ENCODE data around the gene GUCY2D. TPM values are rescaled to one million over a fixed set of nuclear protein-coding genes. Genes with fewer than 3 reads are reported as not detected.

Gene GUCY2D
- total RNA-seq, 4 donors from 2014 or later = 0.14 TPM; not detected in 3

- H3K4me1 ChIP-seq = no peaks in the 10 kb centered on the region
- no peak for TF ChIP-seq POLR2A (IDR thresholded peaks at IDR 0.05)
- no peak for TF ChIP-seq CTCF (IDR thresholded peaks at IDR 0.05)
- H3K27ac ChIP-seq = no peak overlapping the region
- no peak for DNase-seq
- no peak overlapping the region for H3K4me3 ChIP-seq
- intact Hi-C loops (cut with DNase I; ENCODE audit: low total_unique reads) = no loop called here
- H3K9me3 ChIP-seq = no peaks in the 10 kb centered on the region
- H3K36me3 ChIP-seq = no peaks in the 10 kb centered on the region
- H3K27me3 ChIP-seq = peaks cover 0 to 22% of the 10 kb centered on the region in 2 donors
Observed at GRCh38 chr17:8055851-8056231, 53.4 kb downstream of the GUCY2D start.

DNA sequence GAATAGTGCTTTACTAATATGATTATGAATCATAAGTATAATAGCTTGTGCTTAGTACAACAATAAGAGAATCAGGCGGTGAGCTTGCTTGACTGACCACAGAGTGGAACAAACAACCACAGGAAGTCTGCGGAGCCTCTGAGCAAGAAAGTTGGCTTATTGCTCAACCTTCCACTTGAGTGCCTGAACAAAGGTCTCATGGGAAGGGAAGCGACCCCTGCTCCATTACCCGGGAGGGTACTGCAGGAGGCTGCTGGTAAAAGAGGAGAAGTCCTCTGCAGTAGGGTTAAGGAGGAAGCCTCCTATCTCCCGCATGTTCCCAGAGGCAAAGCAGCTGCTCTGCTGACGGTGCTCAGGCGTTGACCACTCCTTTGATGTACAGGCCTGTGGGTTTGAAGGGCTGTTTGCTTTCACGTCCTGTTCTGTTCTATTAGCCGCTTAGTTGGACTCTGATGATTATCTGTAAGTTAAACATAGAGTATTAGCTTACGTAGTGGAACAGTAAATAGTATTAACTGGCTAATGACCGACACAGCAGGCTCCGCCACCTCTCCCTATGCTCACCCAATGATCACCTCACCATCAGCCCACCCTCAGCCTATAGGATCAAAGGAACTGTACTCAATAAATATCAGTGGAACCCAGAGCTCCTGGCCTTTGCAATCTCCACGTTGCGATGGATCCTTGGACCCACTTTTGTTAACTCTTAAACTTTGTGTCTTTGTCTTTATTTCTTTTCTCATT lies 54.0 kb downstream of the GUCY2D start:
- H3K27me3 ChIP-seq = peaks cover 0 to 25% of the 10 kb centered on the region in 2 donors
- intact Hi-C loops (cut with DNase I; ENCODE audit: low total_unique reads) = no loop called here
- H3K27ac ChIP-seq = no peak overlapping the region
- no peaks in the 10 kb centered on the region for H3K4me1 ChIP-seq
- H3K36me3 ChIP-seq = no peaks in the 10 kb centered on the region
- H3K9me3 ChIP-seq = no peaks in the 10 kb centered on the region
- H3K4me3 ChIP-seq = no peak overlapping the region
- no peak for TF ChIP-seq CTCF (IDR thresholded peaks at IDR 0.05)
- no peak for DNase-seq

DNA sequence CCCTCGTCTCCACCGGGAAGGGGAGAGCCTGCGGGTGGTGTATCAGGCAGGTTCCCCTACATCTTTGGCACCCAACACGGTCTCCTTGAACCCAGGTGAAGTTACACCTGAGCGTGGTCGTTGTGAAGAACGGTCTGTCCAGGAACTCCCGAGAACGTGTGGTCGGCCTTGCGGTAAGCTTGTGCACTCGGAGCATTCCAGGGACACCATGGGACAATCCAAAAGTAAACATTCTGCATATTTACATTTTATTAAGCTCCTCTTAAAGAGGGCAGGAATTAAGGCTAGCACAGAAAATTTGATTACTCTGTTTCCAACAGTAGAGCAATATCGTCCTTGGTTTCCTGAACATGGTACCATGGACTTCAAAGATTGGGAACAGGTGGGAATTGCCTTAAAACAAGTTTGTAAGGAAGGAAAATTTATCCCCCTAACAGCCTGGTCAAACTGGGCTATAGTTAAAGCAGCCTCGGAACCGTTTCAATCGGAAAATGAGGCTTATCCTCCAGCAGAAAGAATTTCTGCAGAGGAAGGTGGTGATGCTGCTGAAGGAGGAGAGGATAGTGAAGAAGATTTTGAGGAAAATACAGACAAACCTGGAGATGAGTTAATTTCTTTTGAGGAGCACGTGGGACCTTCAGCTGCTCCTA lies 54.7 kb downstream of the GUCY2D start:
- Histone ChIP-seq H3K9me3 (no peaks in the 10 kb centered on the region), H3K36me3 (no peaks in the 10 kb centered on the region), H3K4me3 (no peak overlapping the region), H3K4me1 (no peaks in the 10 kb centered on the region), H3K27ac (no peak overlapping the region), H3K27me3 (peaks cover 4 to 32% of the 10 kb centered on the region in 2 donors)
- TF ChIP-seq POLR2A (IDR thresholded peaks at IDR 0.05) = no peak
- no peak for TF ChIP-seq CTCF (IDR thresholded peaks at IDR 0.05)
- DNase-seq = peak in 1 of 2 donors; percentile 7
- intact Hi-C loops (cut with DNase I; ENCODE audit: low total_unique reads) = no loop called here

- Histone ChIP-seq H3K4me1 (no peaks in the 10 kb centered on the region), H3K36me3 (no peaks in the 10 kb centered on the region), H3K4me3 (no peak overlapping the region), H3K9me3 (no peaks in the 10 kb centered on the region), H3K27me3 (peaks cover 4 to 38% of the 10 kb centered on the region in 2 donors), H3K27ac (no peak overlapping the region)
- DNase-seq = peak in 1 of 2 donors; percentile 44
- intact Hi-C loops (cut with DNase I; ENCODE audit: low total_unique reads) = no loop called here
- TF ChIP-seq CTCF (IDR thresholded peaks at IDR 0.05) = peak; percentile 67 to 92 (median 80)
- no peak for TF ChIP-seq POLR2A (IDR thresholded peaks at IDR 0.05)
Observed at GRCh38 chr17:8057691-8058114, 55.3 kb downstream of the GUCY2D start.

GRCh38 chr17:8059131-8059530 lies 56.7 kb downstream of the GUCY2D start:
- no peak overlapping the region for H3K4me3 ChIP-seq
- TF ChIP-seq POLR2A (IDR thresholded peaks at IDR 0.05) (no peak), CTCF (IDR thresholded peaks at IDR 0.05) (no peak)
- intact Hi-C loops (cut with DNase I; ENCODE audit: low total_unique reads) = no loop called here
- H3K4me1 ChIP-seq = no peaks in the 10 kb centered on the region
- no peaks in the 10 kb centered on the region for H3K9me3 ChIP-seq
- H3K27ac ChIP-seq = no peak overlapping the region
- no peaks in the 10 kb centered on the region for H3K36me3 ChIP-seq
- DNase-seq = no peak
- peaks cover 9 to 48% of the 10 kb centered on the region in 2 donors for H3K27me3 ChIP-seq
